GM18498 (cell line): Measurements from ENCODE around the gene NPHP4.
"Not testable (repeated sequence)": the region's sequence is repeated elsewhere in the genome, so short reads cannot be mapped to it uniquely, and the experiment has no call there.

Experiments
- ATAC-seq: cut with Tn5 transposase; IDR thresholded peaks from one replicate; pipeline ENCODE4 v1.9.1; 2021; ENCODE audit warnings: mild to moderate bottlenecking, moderate library complexity; ENCODE audit not compliant: unreplicated experiment

Gene NPHP4

DNA sequence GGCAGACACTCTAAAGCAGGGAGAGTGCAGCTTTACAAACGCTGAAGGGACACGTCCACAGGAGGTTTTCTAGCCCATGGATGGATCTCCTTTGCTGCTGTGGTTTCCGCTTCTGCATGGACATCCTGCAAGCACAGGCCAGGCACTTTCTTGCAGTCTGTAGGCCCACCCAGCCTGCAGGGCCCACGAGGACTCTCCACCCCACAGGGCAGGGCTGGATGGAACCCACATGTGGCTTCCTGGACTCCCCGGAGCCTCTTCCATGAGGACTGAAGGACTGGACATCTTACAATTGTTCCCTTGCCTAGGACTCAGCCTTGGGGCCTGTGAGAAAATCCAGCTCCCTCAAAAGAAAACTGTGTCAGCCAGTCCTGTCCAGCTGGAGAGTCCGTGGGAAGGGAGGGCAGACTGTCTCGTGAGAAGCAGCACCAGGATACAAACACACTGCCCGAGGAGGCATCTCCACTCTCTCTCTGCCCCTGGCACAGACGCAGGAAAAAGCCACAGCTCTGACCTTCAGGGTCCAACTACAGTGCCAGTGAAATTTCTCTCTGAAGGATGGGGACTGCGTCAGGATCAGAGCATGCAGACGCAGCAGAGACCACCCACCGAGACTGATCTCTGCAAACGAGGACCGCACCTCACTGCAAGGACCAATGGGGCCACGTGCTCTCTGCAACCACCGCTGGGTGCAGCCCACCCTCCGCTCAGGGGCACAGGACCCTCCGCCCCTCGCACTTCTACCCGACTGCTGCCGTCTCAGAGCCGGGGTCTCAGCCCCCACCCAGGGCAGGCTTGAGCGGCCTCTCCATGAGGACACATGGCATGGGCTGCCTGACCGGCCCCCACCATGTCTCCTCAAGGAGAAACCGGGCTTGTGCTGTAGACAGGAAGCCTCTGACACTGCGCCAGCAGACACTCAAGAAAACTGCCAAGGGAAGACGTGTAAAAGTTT is 130.1 kb downstream of the NPHP4 start:
- ATAC-seq = no peak

DNA sequence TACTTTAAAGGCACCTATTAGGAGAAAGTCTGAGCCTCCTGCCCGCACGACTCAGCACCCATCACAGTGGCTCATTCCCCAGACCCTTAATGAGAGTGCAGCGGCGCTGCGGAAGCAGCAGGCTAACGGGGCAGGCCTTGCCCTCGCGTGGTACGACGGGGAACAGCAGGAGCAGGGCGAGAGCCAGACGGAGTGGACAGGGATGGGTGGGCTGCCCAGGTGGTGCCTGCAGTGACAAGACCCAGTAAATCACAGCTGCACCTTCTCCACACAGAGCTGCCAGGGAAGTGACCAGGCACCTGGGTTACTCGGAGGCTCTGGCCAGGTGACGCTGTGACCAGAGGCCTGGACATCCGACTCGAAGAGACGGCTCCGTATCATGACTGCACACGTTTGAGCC is 131.9 kb downstream of the NPHP4 start:
- no peak for ATAC-seq

GRCh38 chr1:5859766-5860165 is 132.5 kb downstream of the NPHP4 start:
- ATAC-seq = no peak

DNA sequence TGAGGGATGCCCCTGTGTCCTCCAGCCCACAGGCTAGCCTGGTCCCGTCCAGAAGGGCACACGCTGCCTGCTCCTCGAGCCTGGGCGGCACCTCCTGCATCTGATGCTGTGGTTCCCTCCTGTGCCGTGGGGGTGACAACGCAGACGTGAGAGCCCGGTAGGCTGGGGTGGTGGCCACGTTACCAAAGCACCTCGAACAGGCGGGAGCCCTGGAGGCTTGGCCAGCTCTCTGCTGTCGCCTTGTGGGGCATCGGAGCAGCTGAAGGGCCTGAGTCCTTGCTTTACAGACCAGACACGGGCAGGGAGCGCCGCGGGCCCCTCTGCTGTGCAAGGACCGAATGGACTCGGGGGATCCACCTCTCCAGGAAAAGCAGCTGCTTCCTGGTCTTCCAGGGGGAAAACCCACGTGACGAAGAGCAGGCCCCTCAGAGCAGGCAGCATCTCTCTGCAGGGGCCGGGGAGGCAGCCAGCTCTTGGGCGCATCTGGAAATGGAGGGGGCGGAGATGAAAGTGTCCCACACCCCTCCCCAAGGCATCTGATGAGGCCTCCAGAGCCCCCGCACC is 133.3 kb downstream of the NPHP4 start:
- ATAC-seq = no peak

- ATAC-seq = no peak
Observed at GRCh38 chr1:5858246-5858645, 134.0 kb downstream of the NPHP4 start.

DNA sequence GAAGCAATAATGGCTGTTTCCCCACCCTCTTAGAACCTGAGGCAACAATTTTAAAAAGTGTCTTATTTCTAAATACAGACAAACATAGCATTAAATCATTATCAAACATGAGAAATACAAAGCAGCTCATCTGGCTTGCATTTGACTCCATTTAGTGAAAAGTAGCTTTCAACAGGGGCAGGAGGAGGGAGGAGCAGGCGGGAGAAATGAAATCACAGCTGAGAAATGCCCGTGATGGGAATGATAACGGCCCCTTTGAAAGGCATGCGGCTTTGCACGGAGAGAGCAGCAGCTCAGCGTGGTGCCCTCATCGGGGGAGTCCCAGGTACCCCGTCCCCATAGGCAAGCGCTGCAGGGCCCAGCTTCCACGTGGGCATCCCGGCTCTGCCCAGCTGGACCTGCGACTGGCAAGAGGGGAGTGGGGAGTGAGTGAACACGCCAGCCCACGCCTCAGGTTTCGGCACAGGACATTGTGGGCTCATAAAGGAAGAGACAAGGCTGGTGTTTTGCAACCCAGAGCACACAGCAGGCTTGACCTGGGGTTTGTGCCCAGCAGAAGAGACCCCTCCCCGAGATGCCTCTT is 134.6 kb downstream of the NPHP4 start:
- no peak for ATAC-seq

DNA sequence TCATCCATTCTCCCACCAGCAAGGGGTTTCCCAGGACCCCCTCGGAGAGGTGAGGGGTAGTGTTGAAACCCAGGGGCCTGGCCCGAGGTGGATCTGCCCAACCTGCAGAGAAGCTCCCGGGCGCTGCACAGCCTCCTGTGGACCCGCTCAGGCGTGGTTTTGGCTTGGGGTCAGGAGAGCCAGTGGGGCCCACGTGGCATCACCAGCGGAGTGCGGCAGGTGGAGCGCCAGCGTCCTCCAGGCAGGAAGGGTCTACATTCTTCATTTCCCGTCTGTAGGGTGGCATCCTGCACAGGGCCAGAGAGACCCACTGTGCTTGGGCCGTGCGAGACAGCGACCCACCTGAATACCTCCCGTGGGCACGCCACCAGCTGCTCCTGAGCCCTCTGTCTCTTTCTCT is 135.2 kb downstream of the NPHP4 start:
- no peak for ATAC-seq

DNA sequence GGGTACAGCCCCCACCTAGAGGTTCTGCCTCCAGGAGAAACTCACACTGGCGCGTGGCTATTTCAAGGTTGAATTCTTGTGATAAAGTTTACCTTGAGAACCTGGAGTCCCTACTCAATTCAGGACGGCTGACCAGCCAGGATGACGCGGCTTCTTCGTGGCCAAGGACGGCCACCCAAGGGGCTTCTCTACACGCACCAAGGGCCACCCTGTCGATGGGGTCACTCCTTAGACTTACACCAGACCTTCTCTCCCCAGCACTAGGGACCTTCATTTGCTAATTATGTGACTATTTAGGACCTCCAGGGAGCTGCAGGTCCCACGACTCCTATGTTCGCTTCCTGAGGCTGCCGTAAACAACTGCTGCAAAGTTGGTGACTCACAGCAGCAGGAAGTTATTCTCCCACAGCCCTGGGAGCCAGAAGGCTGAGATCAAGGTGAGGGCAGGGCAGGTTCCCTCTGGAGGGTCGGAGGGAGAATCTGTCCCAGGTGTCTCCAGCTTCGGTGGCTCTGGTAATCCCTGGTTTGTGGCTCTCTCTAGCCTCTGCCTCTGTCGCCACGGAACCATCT is 135.9 kb downstream of the NPHP4 start:
- ATAC-seq = no peak

GRCh38 chr1:5855196-5855897 is 136.9 kb downstream of the NPHP4 start:
- ATAC-seq = no peak

DNA sequence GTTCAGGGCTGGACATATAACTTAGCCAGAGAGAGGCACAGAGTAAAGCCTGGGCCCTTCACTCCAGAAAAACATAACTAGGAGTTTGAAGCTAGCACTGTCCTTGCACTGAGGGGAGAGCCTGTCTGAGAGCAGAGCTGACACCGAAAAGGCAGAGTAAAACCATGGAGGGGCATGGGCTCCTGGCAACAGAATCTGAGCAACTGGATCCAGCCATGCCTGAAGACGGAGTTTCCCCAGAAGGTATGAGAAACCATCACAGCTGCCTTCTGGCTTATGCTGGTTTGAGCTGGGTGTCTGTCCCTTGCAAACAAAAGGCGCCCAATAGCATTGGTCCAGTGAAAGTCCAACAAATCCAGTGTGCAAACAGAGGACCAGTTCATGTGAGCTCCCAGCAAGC is 137.5 kb downstream of the NPHP4 start:
- ATAC-seq = no peak

- not testable (repeated sequence) for ATAC-seq
Observed at GRCh38 chr1:5853858-5854257, 138.4 kb downstream of the NPHP4 start.

DNA sequence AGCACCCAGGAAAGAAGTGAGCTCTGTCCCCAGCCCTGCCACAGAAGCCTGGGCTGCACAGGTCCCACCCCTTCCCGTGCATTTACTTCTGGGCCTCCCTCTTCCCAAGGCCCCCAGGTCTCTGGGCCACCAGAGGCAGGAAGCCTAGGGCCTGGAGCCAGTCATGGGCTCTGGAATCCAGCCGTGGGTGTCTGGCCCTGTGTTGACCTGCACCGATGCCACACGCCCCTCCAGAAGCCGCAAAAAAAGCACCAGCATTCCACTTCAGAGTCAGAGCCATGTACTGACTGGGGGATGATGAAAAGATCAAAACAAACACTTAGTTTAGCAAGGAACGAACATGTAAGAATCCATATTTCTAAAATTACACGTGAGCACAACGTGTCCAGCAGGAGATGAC is 141.7 kb downstream of the NPHP4 start:
- no peak for ATAC-seq

GRCh38 chr1:5849550-5849949 is 142.7 kb downstream of the NPHP4 start:
- no peak for ATAC-seq

DNA sequence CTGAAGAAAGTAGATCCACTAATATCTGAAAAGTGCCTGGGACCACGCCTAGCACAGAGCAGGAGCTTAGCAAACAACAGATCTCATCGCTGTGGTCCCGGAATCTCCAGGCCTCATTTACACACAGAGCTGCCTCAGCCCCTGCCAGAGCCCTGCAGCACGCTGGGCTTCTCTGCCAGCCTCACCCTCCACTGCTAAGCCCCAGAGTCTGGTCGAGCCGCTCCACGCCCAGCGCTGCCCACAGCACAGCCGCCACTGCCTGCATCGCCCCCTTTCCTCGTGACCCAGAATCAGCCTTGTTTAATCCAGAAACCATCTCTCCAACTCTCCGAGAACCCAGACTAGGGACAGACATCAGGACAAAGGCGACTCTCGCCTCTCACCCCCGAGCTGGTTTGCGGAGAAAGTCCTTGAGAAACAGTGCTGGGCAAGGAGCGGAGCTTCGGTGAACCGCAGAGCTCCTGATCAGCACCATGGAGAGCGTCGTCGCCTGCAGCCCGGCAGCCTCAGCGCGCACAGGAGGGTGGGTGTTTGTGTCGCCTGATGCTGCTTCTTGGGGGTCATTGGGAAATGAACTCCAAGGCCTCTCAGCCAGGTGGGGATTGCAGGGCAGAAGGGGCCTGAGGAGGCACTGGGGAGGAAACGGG is 145.1 kb downstream of the NPHP4 start:
- no peak for ATAC-seq

DNA sequence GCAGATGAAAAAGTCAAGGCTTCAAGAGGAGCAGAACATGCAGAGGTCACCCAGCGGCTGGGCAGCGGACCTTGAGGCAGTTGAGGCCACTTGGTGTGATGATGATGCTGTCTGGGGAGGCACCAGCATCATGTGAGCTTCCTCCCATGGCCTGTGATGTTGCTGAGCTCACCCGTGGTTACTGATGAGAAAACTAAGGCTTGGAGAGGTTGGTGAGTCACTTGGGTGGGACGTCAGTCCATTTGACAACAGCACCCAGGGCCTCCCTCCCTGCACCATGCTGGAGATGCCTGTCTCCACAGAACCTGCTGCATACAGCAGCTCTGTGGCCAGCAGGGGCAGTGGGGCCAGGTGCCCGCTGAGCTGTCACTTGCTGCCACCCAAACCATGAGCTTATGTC is 146.8 kb downstream of the NPHP4 start:
- ATAC-seq = no peak

- ATAC-seq = no peak
Observed at GRCh38 chr1:5844442-5844841, 147.8 kb downstream of the NPHP4 start.

DNA sequence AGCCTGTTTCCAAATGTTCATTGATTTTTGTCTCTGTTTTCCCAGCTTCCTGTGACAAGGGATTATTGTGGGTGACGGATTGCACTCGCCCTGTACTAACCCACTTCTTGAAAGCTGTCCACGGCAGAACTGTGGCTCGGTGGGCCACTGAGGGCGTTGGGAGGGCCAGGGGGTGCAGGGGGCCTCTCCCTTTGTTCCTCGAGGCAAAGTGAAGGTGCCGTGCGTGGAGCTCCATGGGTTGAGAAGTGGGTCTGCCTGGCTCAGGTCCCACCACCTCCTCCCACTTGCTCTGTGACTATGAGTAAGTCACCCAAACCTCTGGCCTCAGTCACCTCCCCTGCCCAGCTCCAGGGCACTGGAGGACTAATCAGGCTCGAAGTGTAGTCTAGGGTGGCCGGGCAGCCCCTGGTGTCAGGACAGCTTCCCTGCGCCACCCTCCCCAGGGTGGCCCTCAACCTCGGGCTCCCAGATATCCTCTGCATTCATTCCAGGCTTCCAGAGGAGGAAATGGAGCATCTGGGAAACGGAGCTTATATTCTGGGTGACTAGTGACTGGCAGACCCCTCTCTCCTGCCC is 148.6 kb downstream of the NPHP4 start:
- no peak for ATAC-seq

DNA sequence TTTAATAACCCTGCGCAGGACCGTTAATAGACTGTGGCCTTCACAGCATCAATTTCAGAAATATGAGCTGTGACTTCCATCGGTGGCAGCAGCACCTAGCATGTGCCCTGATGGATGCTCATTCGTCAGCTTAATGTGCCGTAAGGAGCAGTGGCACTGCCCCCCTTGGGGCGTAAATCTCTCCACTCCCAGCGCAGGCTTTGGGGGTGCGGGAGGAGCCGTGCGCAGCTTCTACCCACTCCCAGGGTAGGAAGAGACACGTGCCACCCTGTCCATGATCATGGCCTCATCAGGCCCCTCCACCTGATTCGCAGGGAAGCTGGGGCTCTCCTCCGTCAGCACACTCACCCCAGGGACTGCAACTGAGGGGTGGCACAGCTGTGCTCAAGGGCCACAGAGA is 149.5 kb downstream of the NPHP4 start:
- ATAC-seq = no peak

DNA sequence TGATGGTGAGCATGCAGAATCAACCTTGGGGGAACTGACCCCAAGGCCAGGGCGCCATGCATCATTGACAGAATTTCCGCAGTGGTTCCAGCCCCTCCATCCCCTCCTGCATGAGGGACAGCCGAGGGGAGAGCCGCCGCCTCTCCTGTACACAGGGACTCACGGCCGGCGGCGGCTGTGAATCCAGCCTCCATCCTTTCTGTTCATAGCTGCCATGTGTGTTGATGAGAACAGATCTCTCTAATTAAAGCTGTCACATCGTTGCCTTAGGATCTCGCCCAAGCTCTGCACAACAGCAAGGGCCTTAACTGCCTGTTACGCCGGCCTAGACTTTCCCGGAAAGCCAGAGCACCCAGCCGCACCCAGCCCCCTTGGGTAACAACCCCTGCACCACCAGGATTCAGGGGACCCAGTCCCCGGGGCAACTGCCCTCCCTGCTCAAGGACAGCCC is 151.6 kb downstream of the NPHP4 start:
- no peak for ATAC-seq

DNA sequence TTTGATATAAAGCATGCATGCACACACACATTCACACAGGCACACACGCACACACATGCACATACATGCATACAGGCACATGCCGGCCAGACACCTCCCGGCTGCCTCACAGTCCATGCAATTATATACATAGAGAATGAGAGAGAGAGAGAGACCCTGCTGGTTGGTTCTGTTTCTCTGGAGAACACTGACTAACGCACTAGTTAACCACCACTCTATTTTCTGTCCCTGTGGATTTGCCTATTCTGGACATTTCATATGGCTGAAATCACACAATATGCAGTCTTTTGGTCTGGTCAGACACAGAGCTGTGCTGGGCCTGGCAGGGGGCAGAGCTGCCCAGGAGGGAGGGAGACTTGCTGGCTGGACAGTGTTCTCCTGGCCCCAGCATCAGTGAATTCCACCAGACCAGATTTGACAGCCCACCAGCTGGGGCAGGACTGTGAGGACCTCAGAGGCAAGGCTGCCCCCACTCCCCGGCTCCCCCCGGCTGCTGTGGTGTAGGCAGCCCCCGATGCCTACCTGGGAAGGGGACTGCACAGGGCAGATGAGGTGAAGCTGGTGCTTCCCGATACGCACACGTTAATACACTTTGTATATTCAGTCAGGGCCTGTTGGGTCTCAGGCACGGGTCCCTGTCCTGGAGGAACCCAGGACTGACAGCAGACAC is 152.2 kb downstream of the NPHP4 start:
- ATAC-seq = no peak
